ENCODE data around the gene ZIC2.

Gene ZIC2

DNA sequence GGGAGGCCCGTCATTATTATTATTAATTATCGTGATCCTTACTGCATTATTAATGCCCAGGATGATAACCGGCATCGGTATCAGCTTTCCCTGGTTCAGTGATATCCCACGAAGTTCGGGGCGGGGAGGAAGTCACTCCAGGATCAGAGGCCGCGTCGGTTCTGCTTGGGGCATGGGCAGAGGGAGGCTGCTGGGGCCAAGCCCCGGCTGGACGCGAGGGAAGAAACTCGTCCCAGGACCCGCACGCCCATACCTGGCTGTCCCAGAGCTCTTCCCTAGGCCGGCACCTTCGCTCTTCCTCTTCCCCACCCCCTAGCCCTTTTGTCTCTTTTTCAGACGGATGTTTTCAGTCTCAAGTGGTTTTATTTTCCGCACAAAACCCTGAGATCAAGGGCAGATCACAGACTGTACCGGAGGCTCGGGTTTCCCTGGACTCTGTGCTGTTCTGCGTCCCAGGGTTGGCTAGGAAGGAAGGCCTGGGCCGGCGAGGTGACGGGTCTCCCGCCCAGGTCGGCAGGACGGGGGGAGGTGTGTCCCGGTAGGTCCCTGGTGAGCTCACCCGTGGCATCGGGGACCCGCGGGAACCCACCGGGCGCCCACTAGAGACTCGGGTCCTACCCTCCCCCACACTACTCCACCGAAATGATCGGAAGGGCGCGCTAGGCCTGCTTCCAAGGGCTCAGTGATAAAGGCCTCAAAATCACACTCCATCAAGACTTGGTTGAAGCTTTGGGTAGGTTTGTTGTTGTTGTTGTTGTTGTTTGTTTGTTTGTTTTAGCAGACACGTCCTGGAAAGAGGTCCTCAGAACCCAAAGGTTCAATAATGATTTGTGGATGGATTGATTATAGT lies 7.9 kb downstream of the ZIC2 start:
- ATAC-seq, result peak; percentile 44
- no peak for TF ChIP-seq ZNF565 (CRISPR knock-in tag; conservative IDR thresholded peaks at IDR 0.05; ENCODE audit: low read depth)
- TF ChIP-seq ZNF70 (CRISPR knock-in tag; IDR thresholded peaks at IDR 0.05), result no peak
- TF ChIP-seq, protein P1, sequence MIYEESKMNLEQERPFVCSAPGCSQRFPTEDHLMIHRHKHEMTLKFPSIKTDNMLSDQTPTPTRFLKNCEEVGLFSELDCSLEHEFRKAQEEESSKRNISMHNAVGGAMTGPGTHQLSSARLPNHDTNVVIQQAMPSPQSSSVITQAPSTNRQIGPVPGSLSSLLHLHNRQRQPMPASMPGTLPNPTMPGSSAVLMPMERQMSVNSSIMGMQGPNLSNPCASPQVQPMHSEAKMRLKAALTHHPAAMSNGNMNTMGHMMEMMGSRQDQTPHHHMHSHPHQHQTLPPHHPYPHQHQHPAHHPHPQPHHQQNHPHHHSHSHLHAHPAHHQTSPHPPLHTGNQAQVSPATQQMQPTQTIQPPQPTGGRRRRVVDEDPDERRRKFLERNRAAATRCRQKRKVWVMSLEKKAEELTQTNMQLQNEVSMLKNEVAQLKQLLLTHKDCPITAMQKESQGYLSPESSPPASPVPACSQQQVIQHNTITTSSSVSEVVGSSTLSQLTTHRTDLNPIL (CRISPR knock-in tag; IDR thresholded peaks at IDR 0.05; ENCODE audit: low read depth), result no peak
- no peak for TF ChIP-seq TOX (CRISPR knock-in tag; IDR thresholded peaks at IDR 0.05; ENCODE audit: borderline replicate concordance)
- TF ChIP-seq CSDC2 (CRISPR knock-in tag; IDR thresholded peaks at IDR 0.05), result no peak
- TF ChIP-seq BACH2 (CRISPR knock-in tag; IDR thresholded peaks at IDR 0.05; ENCODE audit: borderline replicate concordance), result no peak

DNA sequence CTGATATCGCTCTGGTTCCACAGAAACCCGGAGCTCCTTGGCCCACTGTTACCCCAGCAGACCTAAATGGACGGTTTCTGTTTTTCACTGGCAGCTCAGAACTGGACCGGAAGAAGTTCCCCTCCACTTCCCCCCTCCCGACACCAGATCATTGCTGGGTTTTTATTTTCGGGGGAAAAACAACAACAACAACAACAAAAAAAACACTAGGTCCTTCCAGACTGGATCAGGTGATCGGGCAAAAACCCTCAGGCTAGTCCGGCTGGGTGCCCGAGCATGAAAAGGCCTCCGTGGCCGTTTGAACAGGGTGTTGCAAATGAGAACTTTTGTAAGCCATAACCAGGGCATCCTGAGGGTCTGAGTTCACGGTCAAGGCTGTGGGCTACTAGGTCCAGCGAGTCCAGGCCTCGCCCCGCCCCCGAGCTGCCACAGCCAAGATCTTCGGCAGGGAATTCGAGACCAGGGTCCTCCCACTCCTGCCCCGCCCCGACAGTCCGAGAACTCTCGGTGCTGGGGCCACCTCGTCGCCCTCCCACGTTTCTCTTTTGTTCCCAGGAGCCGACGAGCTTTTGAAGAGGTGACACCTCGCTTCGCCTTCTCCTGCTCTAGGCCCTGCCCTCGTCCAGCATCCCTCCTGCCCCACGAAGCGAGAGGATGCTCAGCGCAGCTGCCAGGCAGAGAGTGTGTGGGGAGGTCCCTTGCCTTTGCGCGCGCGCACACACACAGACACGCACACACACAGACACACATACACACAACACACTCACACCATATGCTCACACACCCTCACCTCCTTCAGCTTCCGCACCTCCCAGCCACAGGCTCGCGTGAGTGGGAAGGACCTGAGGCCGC lies 8.8 kb downstream of the ZIC2 start:
- peak; percentile 29 for ATAC-seq
- TF ChIP-seq BACH2 (CRISPR knock-in tag; IDR thresholded peaks at IDR 0.05; ENCODE audit: borderline replicate concordance), result no peak

DNA sequence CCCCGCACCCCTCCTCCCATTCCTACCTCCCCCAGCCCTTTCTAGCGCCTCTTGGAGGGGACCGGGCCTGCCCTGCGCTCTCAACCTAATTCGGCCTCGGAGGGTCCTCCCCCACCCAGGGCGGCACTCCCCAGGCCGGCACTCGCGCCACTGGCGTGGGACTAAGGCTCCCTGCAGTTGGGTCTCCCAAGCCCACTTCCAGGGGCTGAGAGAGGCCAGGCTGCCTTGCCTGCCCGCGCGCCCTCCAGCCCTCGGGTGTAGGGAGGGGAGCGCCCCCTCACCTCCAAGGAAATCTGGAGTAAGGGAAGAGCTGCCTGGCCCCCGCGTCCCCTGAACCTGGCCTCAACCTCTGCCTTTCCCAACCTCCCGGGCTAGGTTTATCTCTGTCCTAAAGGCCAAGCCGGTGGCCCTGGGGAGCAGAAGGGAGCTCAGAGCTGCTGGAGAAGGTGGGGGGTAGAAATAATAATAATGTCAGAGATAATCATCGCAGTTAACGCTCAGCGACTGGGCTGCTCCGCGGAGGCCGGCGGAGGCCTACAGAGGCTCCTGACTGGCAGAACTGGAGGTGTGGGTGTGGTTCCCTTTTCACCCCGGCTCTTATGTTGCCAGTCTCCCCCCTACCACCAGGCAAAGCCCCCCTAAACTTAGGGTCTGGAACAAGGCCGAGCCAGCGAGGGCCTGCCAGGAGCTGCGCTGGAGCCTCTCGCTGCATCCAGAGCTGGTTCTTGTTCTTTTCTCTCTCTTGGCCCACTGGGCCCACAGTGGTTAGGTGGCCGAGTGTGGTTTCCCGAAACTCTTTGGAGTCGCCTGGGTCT lies 9.6 kb downstream of the ZIC2 start:
- no peak for TF ChIP-seq RARB (CRISPR knock-in tag; IDR thresholded peaks at IDR 0.05)
- no peak for TF ChIP-seq ARNTL (CRISPR knock-in tag; IDR thresholded peaks at IDR 0.05; ENCODE audit: borderline replicate concordance, low read depth)
- TF ChIP-seq ZNF8 (CRISPR knock-in tag; IDR thresholded peaks at IDR 0.05), result no peak
- TF ChIP-seq, protein P2, sequence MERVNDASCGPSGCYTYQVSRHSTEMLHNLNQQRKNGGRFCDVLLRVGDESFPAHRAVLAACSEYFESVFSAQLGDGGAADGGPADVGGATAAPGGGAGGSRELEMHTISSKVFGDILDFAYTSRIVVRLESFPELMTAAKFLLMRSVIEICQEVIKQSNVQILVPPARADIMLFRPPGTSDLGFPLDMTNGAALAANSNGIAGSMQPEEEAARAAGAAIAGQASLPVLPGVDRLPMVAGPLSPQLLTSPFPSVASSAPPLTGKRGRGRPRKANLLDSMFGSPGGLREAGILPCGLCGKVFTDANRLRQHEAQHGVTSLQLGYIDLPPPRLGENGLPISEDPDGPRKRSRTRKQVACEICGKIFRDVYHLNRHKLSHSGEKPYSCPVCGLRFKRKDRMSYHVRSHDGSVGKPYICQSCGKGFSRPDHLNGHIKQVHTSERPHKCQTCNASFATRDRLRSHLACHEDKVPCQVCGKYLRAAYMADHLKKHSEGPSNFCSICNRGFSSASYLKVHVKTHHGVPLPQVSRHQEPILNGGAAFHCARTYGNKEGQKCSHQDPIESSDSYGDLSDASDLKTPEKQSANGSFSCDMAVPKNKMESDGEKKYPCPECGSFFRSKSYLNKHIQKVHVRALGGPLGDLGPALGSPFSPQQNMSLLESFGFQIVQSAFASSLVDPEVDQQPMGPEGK (CRISPR knock-in tag; IDR thresholded peaks at IDR 0.05; ENCODE audit: borderline replicate concordance), result no peak
- no peak for TF ChIP-seq CSDC2 (CRISPR knock-in tag; IDR thresholded peaks at IDR 0.05)
- no peak for TF ChIP-seq TOX (CRISPR knock-in tag; IDR thresholded peaks at IDR 0.05; ENCODE audit: borderline replicate concordance)
- TF ChIP-seq ISL1 (CRISPR knock-in tag; IDR thresholded peaks at IDR 0.05), result no peak
- no peak for TF ChIP-seq OSR1 (CRISPR knock-in tag; IDR thresholded peaks at IDR 0.05)
- no peak for TF ChIP-seq PPARA (CRISPR knock-in tag; IDR thresholded peaks at IDR 0.05; ENCODE audit: borderline replicate concordance)
- TF ChIP-seq ZFP3 (CRISPR knock-in tag; IDR thresholded peaks at IDR 0.05), result no peak
- TF ChIP-seq, protein P3, sequence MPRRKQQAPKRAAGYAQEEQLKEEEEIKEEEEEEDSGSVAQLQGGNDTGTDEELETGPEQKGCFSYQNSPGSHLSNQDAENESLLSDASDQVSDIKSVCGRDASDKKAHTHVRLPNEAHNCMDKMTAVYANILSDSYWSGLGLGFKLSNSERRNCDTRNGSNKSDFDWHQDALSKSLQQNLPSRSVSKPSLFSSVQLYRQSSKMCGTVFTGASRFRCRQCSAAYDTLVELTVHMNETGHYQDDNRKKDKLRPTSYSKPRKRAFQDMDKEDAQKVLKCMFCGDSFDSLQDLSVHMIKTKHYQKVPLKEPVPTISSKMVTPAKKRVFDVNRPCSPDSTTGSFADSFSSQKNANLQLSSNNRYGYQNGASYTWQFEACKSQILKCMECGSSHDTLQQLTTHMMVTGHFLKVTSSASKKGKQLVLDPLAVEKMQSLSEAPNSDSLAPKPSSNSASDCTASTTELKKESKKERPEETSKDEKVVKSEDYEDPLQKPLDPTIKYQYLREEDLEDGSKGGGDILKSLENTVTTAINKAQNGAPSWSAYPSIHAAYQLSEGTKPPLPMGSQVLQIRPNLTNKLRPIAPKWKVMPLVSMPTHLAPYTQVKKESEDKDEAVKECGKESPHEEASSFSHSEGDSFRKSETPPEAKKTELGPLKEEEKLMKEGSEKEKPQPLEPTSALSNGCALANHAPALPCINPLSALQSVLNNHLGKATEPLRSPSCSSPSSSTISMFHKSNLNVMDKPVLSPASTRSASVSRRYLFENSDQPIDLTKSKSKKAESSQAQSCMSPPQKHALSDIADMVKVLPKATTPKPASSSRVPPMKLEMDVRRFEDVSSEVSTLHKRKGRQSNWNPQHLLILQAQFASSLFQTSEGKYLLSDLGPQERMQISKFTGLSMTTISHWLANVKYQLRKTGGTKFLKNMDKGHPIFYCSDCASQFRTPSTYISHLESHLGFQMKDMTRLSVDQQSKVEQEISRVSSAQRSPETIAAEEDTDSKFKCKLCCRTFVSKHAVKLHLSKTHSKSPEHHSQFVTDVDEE (CRISPR knock-in tag; IDR thresholded peaks at IDR 0.05), result no peak
- no peak for TF ChIP-seq TCF4 (CRISPR knock-in tag; IDR thresholded peaks at IDR 0.05; ENCODE audit: borderline replicate concordance)
- TF ChIP-seq ZC3H10 (CRISPR knock-in tag; IDR thresholded peaks at IDR 0.05), result no peak
- no peak for TF ChIP-seq SNAI2 (CRISPR knock-in tag; IDR thresholded peaks at IDR 0.05)
- no peak for TF ChIP-seq GLIS3 (CRISPR knock-in tag; IDR thresholded peaks at IDR 0.05)
- no peak for TF ChIP-seq ESRRG (CRISPR knock-in tag; IDR thresholded peaks at IDR 0.05)
- no peak for TF ChIP-seq ZFP30 (CRISPR knock-in tag; IDR thresholded peaks at IDR 0.05)
- TF ChIP-seq ZNF70 (CRISPR knock-in tag; IDR thresholded peaks at IDR 0.05), result no peak
- no peak for TF ChIP-seq ZNF565 (CRISPR knock-in tag; conservative IDR thresholded peaks at IDR 0.05; ENCODE audit: low read depth)
- TF ChIP-seq, protein P4, sequence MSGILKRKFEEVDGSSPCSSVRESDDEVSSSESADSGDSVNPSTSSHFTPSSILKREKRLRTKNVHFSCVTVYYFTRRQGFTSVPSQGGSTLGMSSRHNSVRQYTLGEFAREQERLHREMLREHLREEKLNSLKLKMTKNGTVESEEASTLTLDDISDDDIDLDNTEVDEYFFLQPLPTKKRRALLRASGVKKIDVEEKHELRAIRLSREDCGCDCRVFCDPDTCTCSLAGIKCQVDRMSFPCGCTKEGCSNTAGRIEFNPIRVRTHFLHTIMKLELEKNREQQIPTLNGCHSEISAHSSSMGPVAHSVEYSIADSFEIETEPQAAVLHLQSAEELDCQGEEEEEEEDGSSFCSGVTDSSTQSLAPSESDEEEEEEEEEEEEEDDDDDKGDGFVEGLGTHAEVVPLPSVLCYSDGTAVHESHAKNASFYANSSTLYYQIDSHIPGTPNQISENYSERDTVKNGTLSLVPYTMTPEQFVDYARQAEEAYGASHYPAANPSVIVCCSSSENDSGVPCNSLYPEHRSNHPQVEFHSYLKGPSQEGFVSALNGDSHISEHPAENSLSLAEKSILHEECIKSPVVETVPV (CRISPR knock-in tag; IDR thresholded peaks at IDR 0.05), result no peak
- peak; percentile 4; the same call in 2 of the 3 replicates for ATAC-seq

Measured in SK-N-SH treated with all-trans-retinoic acid at 6 μM for 48 hours (cell line).